Neutrophil (primary cell): Measurements from ENCODE around the gene WDR64.

Experiments used
- H3K27ac ChIP-seq: fragments of 200-600 bp; sonication (generic); 2 replicates; pipeline ENCODE4 v1.5.1; 2016; ENCODE audit warnings: mild to moderate bottlenecking, moderate library complexity
- H3K27me3 ChIP-seq: fragments of 200-600 bp; sonication (generic); 2 replicates; pipeline ENCODE4 v1.6.0; 2016; ENCODE audit warnings: mild to moderate bottlenecking
- H3K36me3 ChIP-seq: fragments of 200-600 bp; sonication (generic); 2 replicates; pipeline ENCODE4 v1.5.1; 2017
- H3K4me1 ChIP-seq, 2 experiments: fragments of 200-600 bp in 1 of 2; sonication (generic) in 1 of 2; 1 replicate in 1 of 2; 2 replicates in 1 of 2; pipeline versions ENCODE4 v1.5.1 to v1.6.1; 2013 to 2016; ENCODE audit warnings: low read depth in 1 of 2, low read length in 1 of 2, mild to moderate bottlenecking in 1 of 2, moderate library complexity in 1 of 2; ENCODE audit not compliant: control insufficient read depth in 1 of 2, insufficient read depth in 1 of 2
- H3K4me3 ChIP-seq, 2 experiments: fragments of 200-600 bp in 1 of 2; sonication (generic) in 1 of 2; 1 replicate in 1 of 2; 2 replicates in 1 of 2; pipeline ENCODE4 v1.5.1; 2013 to 2016; ENCODE audit warnings: low read depth in 1 of 2, low read length in 1 of 2, mild to moderate bottlenecking in 1 of 2, moderate library complexity in 1 of 2
- H3K9me3 ChIP-seq: fragments of 200-600 bp; sonication (generic); 2 replicates; pipeline ENCODE4 v1.5.1; 2016
- CTCF ChIP-seq: fragments of 200-600 bp; sonication (generic); IDR thresholded peaks from 2 replicates; pipeline ENCODE4 v1.5.1; 2016; ENCODE audit warnings: antibody characterized with exemption

Gene WDR64

GRCh38 chr1:241736387-241736786, 84.3 kb downstream of the WDR64 start:
- H3K4me1 ChIP-seq: no peaks in the 10 kb centered on the region
- H3K36me3 ChIP-seq: no peaks in the 10 kb centered on the region
- H3K4me3 ChIP-seq: no peak overlapping the region
- H3K27ac ChIP-seq: no peak overlapping the region
- no peak for TF ChIP-seq CTCF
- H3K9me3 ChIP-seq: no peaks in the 10 kb centered on the region
- no peaks in the 10 kb centered on the region for H3K27me3 ChIP-seq

GRCh38 chr1:241738284-241739078, 86.4 kb downstream of the WDR64 start:
- no peak overlapping the region for H3K4me3 ChIP-seq
- H3K27me3 ChIP-seq: no peaks in the 10 kb centered on the region
- no peak overlapping the region for H3K27ac ChIP-seq
- H3K36me3 ChIP-seq: no peaks in the 10 kb centered on the region
- no peak for TF ChIP-seq CTCF
- H3K9me3 ChIP-seq: no peaks in the 10 kb centered on the region
- H3K4me1 ChIP-seq: no peaks in the 10 kb centered on the region

GRCh38 chr1:241742084-241742483, 90.0 kb downstream of the WDR64 start:
- no peak for TF ChIP-seq CTCF
- Histone ChIP-seq H3K36me3 (no peaks in the 10 kb centered on the region), H3K27ac (no peak overlapping the region), H3K4me3 (no peak overlapping the region), H3K9me3 (no peaks in the 10 kb centered on the region), H3K4me1 (no peaks in the 10 kb centered on the region), H3K27me3 (no peaks in the 10 kb centered on the region)

GRCh38 chr1:241744591-241744990, 92.5 kb downstream of the WDR64 start:
- no peak for TF ChIP-seq CTCF
- Histone ChIP-seq H3K36me3 (no peaks in the 10 kb centered on the region), H3K4me3 (no peak overlapping the region), H3K27me3 (no peaks in the 10 kb centered on the region), H3K9me3 (no peaks in the 10 kb centered on the region), H3K4me1 (no peaks in the 10 kb centered on the region), H3K27ac (no peak overlapping the region)

DNA sequence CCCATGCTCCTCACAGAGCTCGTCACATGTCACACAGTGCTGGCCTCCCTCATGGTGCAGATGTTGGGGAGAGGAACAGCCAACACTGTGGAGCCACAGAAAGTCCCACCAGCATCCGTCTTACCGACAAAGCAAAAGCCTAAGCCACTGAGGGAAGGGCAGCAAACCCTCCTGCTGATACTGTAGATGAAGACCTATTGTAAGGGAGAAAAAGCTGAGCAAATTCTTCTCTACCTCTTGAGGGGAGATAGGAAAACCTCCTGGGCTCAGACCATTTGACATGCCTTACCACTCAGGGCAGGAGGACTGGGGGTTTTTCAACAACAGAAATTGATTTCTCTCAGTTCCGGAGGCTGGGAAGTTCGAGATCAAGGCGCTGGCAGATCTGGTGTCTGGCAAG, 95.9 kb downstream of the WDR64 start:
- H3K27ac ChIP-seq: no peak overlapping the region
- no peak for TF ChIP-seq CTCF
- no peaks in the 10 kb centered on the region for H3K27me3 ChIP-seq
- no peaks in the 10 kb centered on the region for H3K36me3 ChIP-seq
- H3K4me1 ChIP-seq: no peaks in the 10 kb centered on the region
- no peak overlapping the region for H3K4me3 ChIP-seq
- no peaks in the 10 kb centered on the region for H3K9me3 ChIP-seq
